NB4 (cell line): ENCODE measurements around the gene NRXN3.

Experiments used
- DNase-seq: peaks from one replicate; pipeline ENCODE4 v3.0.0; 2010; ENCODE audit warnings: low read depth
- H3K4me3 ChIP-seq: one replicate; pipeline ENCODE4 v1.5.1; 2011; ENCODE audit warnings: mild to moderate bottlenecking, low read depth, low read length, moderate library complexity
- MAX ChIP-seq: IDR thresholded peaks from 2 replicates; pipeline ENCODE4 v1.6.1; 2011; ENCODE audit warnings: low read depth, low read length
- MYC ChIP-seq: IDR thresholded peaks from 2 replicates; pipeline ENCODE4 v1.6.1; 2011; ENCODE audit warnings: low read depth, low read length
- POLR2A ChIP-seq: IDR thresholded peaks from 2 replicates; pipeline ENCODE4 v1.6.1; 2011; ENCODE audit warnings: mild to moderate bottlenecking; ENCODE audit not compliant: insufficient read length; ENCODE audit errors: extremely low read depth
- TF ChIP-seq, protein P1 (sequence below): IDR thresholded peaks from one replicate; pipeline ENCODE4 v1.5.1; 2012; ENCODE audit warnings: low read depth, low read length

NRXN3 gene

GRCh38 chr14:79376557-79376956 is 1206.4 kb downstream of the NRXN3 start:
- no peak for TF ChIP-seq MYC
- no peak for TF ChIP-seq POLR2A
- no peak for TF ChIP-seq MAX
- TF ChIP-seq, protein P1, sequence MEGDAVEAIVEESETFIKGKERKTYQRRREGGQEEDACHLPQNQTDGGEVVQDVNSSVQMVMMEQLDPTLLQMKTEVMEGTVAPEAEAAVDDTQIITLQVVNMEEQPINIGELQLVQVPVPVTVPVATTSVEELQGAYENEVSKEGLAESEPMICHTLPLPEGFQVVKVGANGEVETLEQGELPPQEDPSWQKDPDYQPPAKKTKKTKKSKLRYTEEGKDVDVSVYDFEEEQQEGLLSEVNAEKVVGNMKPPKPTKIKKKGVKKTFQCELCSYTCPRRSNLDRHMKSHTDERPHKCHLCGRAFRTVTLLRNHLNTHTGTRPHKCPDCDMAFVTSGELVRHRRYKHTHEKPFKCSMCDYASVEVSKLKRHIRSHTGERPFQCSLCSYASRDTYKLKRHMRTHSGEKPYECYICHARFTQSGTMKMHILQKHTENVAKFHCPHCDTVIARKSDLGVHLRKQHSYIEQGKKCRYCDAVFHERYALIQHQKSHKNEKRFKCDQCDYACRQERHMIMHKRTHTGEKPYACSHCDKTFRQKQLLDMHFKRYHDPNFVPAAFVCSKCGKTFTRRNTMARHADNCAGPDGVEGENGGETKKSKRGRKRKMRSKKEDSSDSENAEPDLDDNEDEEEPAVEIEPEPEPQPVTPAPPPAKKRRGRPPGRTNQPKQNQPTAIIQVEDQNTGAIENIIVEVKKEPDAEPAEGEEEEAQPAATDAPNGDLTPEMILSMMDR, result no peak
- no peak for DNase-seq
- H3K4me3 ChIP-seq, result no peak overlapping the region

DNA sequence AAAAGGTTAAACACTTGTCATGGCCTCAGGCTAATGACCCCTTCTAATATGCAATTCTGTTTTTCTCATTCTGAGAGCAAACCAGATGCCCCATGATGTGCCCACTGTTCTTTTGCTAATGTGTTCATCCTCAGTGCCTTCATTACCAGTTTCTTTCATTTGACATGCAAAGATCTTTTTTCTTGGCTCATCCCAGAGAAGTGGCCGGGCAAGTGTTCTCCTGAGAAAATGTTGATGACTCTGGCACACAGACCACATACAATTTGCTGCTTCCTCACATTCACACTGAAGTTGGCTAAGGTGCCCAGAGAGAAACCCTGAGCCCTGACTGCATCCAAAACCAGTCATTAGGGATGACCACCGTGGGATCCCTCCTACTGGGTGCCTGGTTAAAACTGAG is 1207.8 kb downstream of the NRXN3 start:
- DNase-seq, result no peak
- H3K4me3 ChIP-seq, result no peak overlapping the region
- TF ChIP-seq, protein P1, result no peak
- no peak for TF ChIP-seq POLR2A
- no peak for TF ChIP-seq MYC
- TF ChIP-seq MAX, result no peak

- no peak overlapping the region for H3K4me3 ChIP-seq
- TF ChIP-seq MYC (no peak), MAX (no peak), POLR2A (no peak)
- TF ChIP-seq, protein P1, result no peak
Measured at GRCh38 chr14:79379266-79379665, 1209.1 kb downstream of the NRXN3 start.

DNA sequence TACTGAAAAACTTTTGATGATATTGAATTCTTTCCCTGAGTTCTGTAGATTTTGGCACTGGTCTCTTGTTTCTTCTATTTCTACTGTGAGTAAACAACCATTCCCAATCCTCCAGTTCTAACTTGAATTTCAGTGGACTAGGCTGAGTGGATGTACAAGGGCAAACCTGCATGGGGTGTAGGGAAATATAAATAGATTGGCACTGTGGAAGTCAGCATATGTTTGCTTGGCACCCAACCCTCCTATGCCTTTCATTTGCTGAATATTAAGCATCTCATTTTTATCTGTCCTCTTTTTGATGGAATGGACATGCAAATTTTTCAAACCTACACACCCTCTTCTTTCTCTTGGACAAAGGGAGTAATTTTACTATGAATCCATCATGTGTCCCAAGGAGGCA is 1212.9 kb downstream of the NRXN3 start:
- no peak for DNase-seq
- TF ChIP-seq POLR2A (no peak), MAX (no peak), MYC (no peak)
- TF ChIP-seq, protein P1, result no peak
- H3K4me3 ChIP-seq, result no peak overlapping the region

More at GRCh38 chr14:79379266-79379665, 1209.1 kb downstream of the NRXN3 start:
- DNase-seq, result no peak

DNA sequence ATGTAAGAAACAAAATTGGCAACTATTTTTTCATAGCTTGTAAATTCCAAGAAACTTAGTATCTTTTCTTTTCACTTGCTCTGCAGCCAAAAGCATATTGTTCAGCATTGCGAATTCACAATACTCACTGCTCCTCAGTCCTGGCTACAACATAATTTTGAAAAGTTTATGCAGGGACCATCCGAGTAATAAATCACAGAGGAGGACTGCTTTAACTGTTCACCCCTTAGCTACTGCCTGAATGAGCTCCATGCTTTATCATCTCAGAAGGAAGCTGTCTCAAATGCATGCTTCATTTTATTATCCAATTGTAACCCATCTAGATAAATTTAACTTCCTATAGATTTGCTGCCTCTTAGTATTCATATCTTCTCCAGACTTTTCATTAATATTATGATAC is 1213.3 kb downstream of the NRXN3 start:
- TF ChIP-seq, protein P1, result no peak
- TF ChIP-seq MYC (no peak), MAX (no peak), POLR2A (no peak)
- no peak overlapping the region for H3K4me3 ChIP-seq
- DNase-seq, result no peak

GRCh38 chr14:79395061-79395460 is 1224.9 kb downstream of the NRXN3 start:
- H3K4me3 ChIP-seq, result no peak overlapping the region
- TF ChIP-seq, protein P1, result no peak
- no peak for TF ChIP-seq MYC
- no peak for TF ChIP-seq MAX
- TF ChIP-seq POLR2A, result no peak
- no peak for DNase-seq
